ENCODE results near the gene MEGF10. TPM values are rescaled to one million over a fixed set of nuclear protein-coding genes. Genes with fewer than 3 reads are reported as not detected.
"Not testable (repeated sequence)": the region's sequence is repeated elsewhere in the genome, so short reads cannot be mapped to it uniquely, and the experiment has no call there.

MEGF10 gene
- total RNA-seq, 1 experiment from 2014 or later, result not detected

GRCh38 chr5:127313847-127314473 lies 23.4 kb downstream of the MEGF10 start:
- intact Hi-C loops (cut with micrococcal nuclease; ENCODE audit: unreplicated experiment), result loop anchor here (1.0 to 10.0 kb wide), 4 partner anchors 181 to 658 kb away; no protein-coding TSS in a partner anchor
- H3K4me1 ChIP-seq (replicated peaks; ENCODE audit: insufficient read depth), result 0 out of 2 replicates have a peak, but pooled peaks cover 3% of the 10 kb centered on the region
- peak in 1 of 2 experiments; percentile 43 for DNase-seq
- peak overlapping the region; percentile 48; the same call in 1 of the 2 replicates for H3K4me2 ChIP-seq
- no TSS peak for BruUV-seq (replicated peaks)
- H2AFZ ChIP-seq, result 0 out of 2 replicates have a peak overlapping the region, but pooled peaks have one; percentile 23
- H3K9me3 ChIP-seq (ENCODE audit: insufficient read depth, low read depth), result no peaks in the 10 kb centered on the region
- H3F3A ChIP-seq (ENCODE audit: insufficient read depth, low read depth), result no peaks in the 10 kb centered on the region
- H3K27ac ChIP-seq, result no peak overlapping the region
- H3K9me2 ChIP-seq (ENCODE audit: insufficient read depth), result no peaks in the 10 kb centered on the region; the same call in 1 of the 2 replicates
- H4K20me1 ChIP-seq (ENCODE audit: insufficient read depth), result no peaks in the 10 kb centered on the region
- CTCF ChIA-PET, result no interaction called here
- no peak for TF ChIP-seq EZH2 (IDR thresholded peaks at IDR 0.05; ENCODE audit: low read depth)
- peak; percentile 87 for TF ChIP-seq CTCF (conservative IDR thresholded peaks at IDR 0.05)
- H3K36me3 ChIP-seq (ENCODE audit: low read depth), result no peaks in the 10 kb centered on the region
- H3K27me3 ChIP-seq (ENCODE audit: insufficient read depth, low read depth), result no peaks in the 10 kb centered on the region
- no peaks in the 10 kb centered on the region for H3K79me2 ChIP-seq (ENCODE audit: low read depth)
- POLR2A ChIA-PET (ENCODE audit: unreplicated experiment), result no interaction called here
- H3K4me3 ChIP-seq, result no peak overlapping the region

GRCh38 chr5:127316011-127316410 lies 25.4 kb downstream of the MEGF10 start:
- no peak overlapping the region for H3K27ac ChIP-seq
- CTCF ChIA-PET, result interaction anchor here (0.5 kb wide), 1 partner anchor 979 kb away, joined by 10 read pairs; no protein-coding TSS in a partner anchor

GRCh38 chr5:127317385-127317784 lies 26.8 kb downstream of the MEGF10 start:
- H3K79me2 ChIP-seq (ENCODE audit: low read depth); H3K4me2 ChIP-seq; H2AFZ ChIP-seq; H3K27me3 ChIP-seq (ENCODE audit: insufficient read depth, low read depth); H3K4me1 ChIP-seq (replicated peaks; ENCODE audit: insufficient read depth); H3K36me3 ChIP-seq (ENCODE audit: low read depth); H3K27ac ChIP-seq; H4K20me1 ChIP-seq (ENCODE audit: insufficient read depth); H3K9me2 ChIP-seq (ENCODE audit: insufficient read depth); H3K4me3 ChIP-seq; BruUV-seq (replicated peaks); DNase-seq; CTCF ChIA-PET; H3K9me3 ChIP-seq (ENCODE audit: insufficient read depth, low read depth); H3F3A ChIP-seq (ENCODE audit: insufficient read depth, low read depth); POLR2A ChIA-PET (ENCODE audit: unreplicated experiment): not testable (repeated sequence)
- intact Hi-C loops (cut with micrococcal nuclease; ENCODE audit: unreplicated experiment), result loop anchor here (10.0 kb wide), 1 partner anchor 177 kb away; no protein-coding TSS in a partner anchor

More at GRCh38 chr5:127316011-127316410, 25.4 kb downstream of the MEGF10 start:
- Histone ChIP-seq H3K9me3 (ENCODE audit: insufficient read depth, low read depth) (no peaks in the 10 kb centered on the region), H3K79me2 (ENCODE audit: low read depth) (no peaks in the 10 kb centered on the region), H3K4me2 (no peak overlapping the region), H3F3A (ENCODE audit: insufficient read depth, low read depth) (no peaks in the 10 kb centered on the region), H4K20me1 (ENCODE audit: insufficient read depth) (no peaks in the 10 kb centered on the region), H3K27me3 (ENCODE audit: insufficient read depth, low read depth) (no peaks in the 10 kb centered on the region), H3K4me1 (replicated peaks; ENCODE audit: insufficient read depth) (0 out of 2 replicates have a peak, but pooled peaks cover 3% of the 10 kb centered on the region), H2AFZ (no peak overlapping the region), H3K9me2 (ENCODE audit: insufficient read depth) (no peaks in the 10 kb centered on the region), H3K4me3 (no peak overlapping the region), H3K36me3 (ENCODE audit: low read depth) (no peaks in the 10 kb centered on the region)
- intact Hi-C loops (cut with micrococcal nuclease; ENCODE audit: unreplicated experiment), result loop anchor here (10.0 kb wide), 1 partner anchor 179 kb away; no protein-coding TSS in a partner anchor
- no peak for DNase-seq
- BruUV-seq (replicated peaks), result no TSS peak
- TF ChIP-seq EZH2 (IDR thresholded peaks at IDR 0.05; ENCODE audit: low read depth) (no peak), CTCF (conservative IDR thresholded peaks at IDR 0.05) (no peak)
- POLR2A ChIA-PET (ENCODE audit: unreplicated experiment), result no interaction called here

Measured in PC-9 (cell line).